Liver (tissue), 9 donors: ENCODE results near the gene AKR1A1. TPM values are rescaled to one million over a fixed set of nuclear protein-coding genes. Genes with fewer than 3 reads are reported as not detected.

Experiments used
- DNase-seq: peaks from one replicate; pipeline ENCODE4 v3.0.0-alpha.2; 2017; ENCODE audit warnings: low spot score
- H3K27ac ChIP-seq, 2 donors: one replicate each; pipeline ENCODE4 v1.7.0; 2013; ENCODE audit warnings: inconsistent platforms in 2 of 2, low read length in 2 of 2, control low read depth in 1 of 2, low read depth in 1 of 2, mild to moderate bottlenecking in 1 of 2
- H3K27me3 ChIP-seq, 4 donors: one replicate each; pipeline versions ENCODE4 v1.6.1 to v1.7.0; 2013; ENCODE audit warnings: low read length in 3 of 4, inconsistent platforms in 1 of 4, mild to moderate bottlenecking in 1 of 4, moderate library complexity in 1 of 4; ENCODE audit not compliant: control insufficient read depth in 4 of 4, insufficient read depth in 4 of 4
- H3K36me3 ChIP-seq, 4 donors: one replicate each; pipeline versions ENCODE4 v1.6.1 to v1.7.0; 2013; ENCODE audit warnings: low read length in 3 of 4, mild to moderate bottlenecking in 3 of 4, low read depth in 1 of 4, moderate library complexity in 1 of 4; ENCODE audit not compliant: control insufficient read depth in 4 of 4, insufficient read depth in 3 of 4
- H3K4me1 ChIP-seq, 4 donors: one replicate each; pipeline versions ENCODE4 v1.6.1 to v1.7.0; 2013; ENCODE audit warnings: low read length in 3 of 4, mild to moderate bottlenecking in 3 of 4, moderate library complexity in 1 of 4; ENCODE audit not compliant: control insufficient read depth in 4 of 4, insufficient read depth in 4 of 4
- H3K4me3 ChIP-seq, 3 donors: one replicate each; pipeline versions ENCODE4 v1.6.1 to v1.7.0; 2013; ENCODE audit warnings: low read length in 3 of 3, control low read depth in 1 of 3, low read depth in 1 of 3, mild to moderate bottlenecking in 1 of 3
- H3K9ac ChIP-seq, 2 donors: one replicate each; pipeline ENCODE4 v1.7.0; 2013; ENCODE audit warnings: low read length in 2 of 2, mild to moderate bottlenecking in 2 of 2, moderate library complexity in 2 of 2, control low read depth in 1 of 2, low read depth in 1 of 2
- H3K9me3 ChIP-seq, 4 donors: one replicate each; pipeline versions ENCODE4 v1.6.1 to v1.7.0; 2013; ENCODE audit warnings: low read length in 3 of 4; ENCODE audit not compliant: control insufficient read depth in 4 of 4
- ATF3 ChIP-seq: IDR thresholded peaks from 2 replicates; pipeline ENCODE4 v1.6.1; 2016; ENCODE audit warnings: antibody characterized with exemption
- CTCF ChIP-seq: fragments of 150-350 bp; IDR thresholded peaks from 2 replicates; pipeline ENCODE4 v1.5.1; 2017; ENCODE audit warnings: improper control_type of control experiment, low read depth, low read length; ENCODE audit not compliant: missing input control
- EGR1 ChIP-seq, 2 donors: IDR thresholded peaks; 2 replicates each; pipeline ENCODE4 v1.6.1; 2016 to 2018; ENCODE audit warnings: antibody characterized with exemption in 2 of 2, low read depth in 2 of 2
- FOXA1 ChIP-seq: IDR thresholded peaks from 2 replicates; pipeline ENCODE4 v1.6.1; 2016; ENCODE audit warnings: antibody characterized with exemption
- FOXA2 ChIP-seq: IDR thresholded peaks from 2 replicates; pipeline ENCODE4 v1.6.1; 2016; ENCODE audit warnings: antibody characterized with exemption
- HNF4A ChIP-seq, 2 donors: conservative IDR thresholded peaks; 2 replicates each; pipeline ENCODE4 v1.6.1; 2016; ENCODE audit warnings: antibody characterized with exemption in 2 of 2, mild to moderate bottlenecking in 2 of 2
- HNF4G ChIP-seq: IDR thresholded peaks from 2 replicates; pipeline ENCODE4 v1.6.1; 2016; ENCODE audit warnings: antibody characterized with exemption
- JUND ChIP-seq, 2 donors: IDR thresholded peaks; 2 replicates each; pipeline ENCODE4 v1.6.1; 2016; ENCODE audit warnings: antibody characterized with exemption in 2 of 2
- NR2F2 ChIP-seq: IDR thresholded peaks from 2 replicates; pipeline ENCODE4 v1.6.1; 2016; ENCODE audit warnings: antibody characterized with exemption
- REST ChIP-seq: IDR thresholded peaks from 2 replicates; pipeline ENCODE4 v1.6.1; 2016; ENCODE audit warnings: antibody characterized with exemption, mild to moderate bottlenecking
- SP1 ChIP-seq: IDR thresholded peaks from 2 replicates; pipeline ENCODE4 v1.6.1; 2018; ENCODE audit warnings: antibody characterized with exemption, mild to moderate bottlenecking
- TAF1 ChIP-seq: conservative IDR thresholded peaks from 2 replicates; pipeline ENCODE4 v1.6.1; 2016; ENCODE audit warnings: antibody characterized with exemption, mild to moderate bottlenecking
- YY1 ChIP-seq: IDR thresholded peaks from 2 replicates; pipeline ENCODE4 v1.6.1; 2016; ENCODE audit warnings: antibody characterized with exemption, mild to moderate bottlenecking
- whole genome bisulfite sequencing: extraction: QIAGEN DNeasy Blood & Tissue Kit; methylation state at CpG from one replicate; pipeline ENCODE4 v1.1.7; 2013; 5-methylcytosine and 5-hydroxymethylcytosine counted together
- polyA plus RNA-seq, 2 donors: library from polyadenylated mRNA; stranded (reverse) in 1 of 2; unstranded in 1 of 2; fragments of 200-250 nt in 1 of 2; fragments of >200 nt in 1 of 2; fragmentation: Nextera tagmentation in 1 of 2; extraction: Ambion mirVana in 1 of 2; gene quantifications; one replicate each; pipeline versions ENCODE4 v1.2.1 to v1.2.3, GENCODE V29; 2013 to 2015
- total RNA-seq, 2 donors: library from RNA; depleted of rRNA; stranded (reverse); fragments of >200 nt; gene quantifications; one replicate each; pipeline ENCODE4 v1.2.3, GENCODE V29; 2014
- TF ChIP-seq, protein P1 (sequence below): IDR thresholded peaks from 2 replicates; pipeline ENCODE4 v1.6.1; 2016; ENCODE audit warnings: antibody characterized with exemption
- TF ChIP-seq, protein P2 (sequence below): IDR thresholded peaks from 2 replicates; pipeline ENCODE4 v1.6.1; 2016; ENCODE audit warnings: antibody characterized with exemption
- donor health status: healthy.
- donor health status: healthy.
- donor health status: healthy.
- donor health status: healthy.
- donor health status: healthy.

AKR1A1 gene
- total and polyA plus RNA-seq, 4 donors: 86.3 to 253 (median 218) TPM

GRCh38 chr1:45584351-45585109, 33.9 kb downstream of the AKR1A1 start:
- under 1% methylated on average over 59 of the region's 59 CpGs for WGBS
- peaks cover 9 to 23% (median 19%) of the 10 kb centered on the region in 4 donors for H3K4me1 ChIP-seq
- TF ChIP-seq CTCF (no peak), FOXA1 (no peak), SP1 (peak; percentile 21), TAF1 (no peak), JUND (IDR thresholded peaks at IDR 0.05) (no peak), YY1 (peak; percentile 93)
- TF ChIP-seq, protein P1, sequence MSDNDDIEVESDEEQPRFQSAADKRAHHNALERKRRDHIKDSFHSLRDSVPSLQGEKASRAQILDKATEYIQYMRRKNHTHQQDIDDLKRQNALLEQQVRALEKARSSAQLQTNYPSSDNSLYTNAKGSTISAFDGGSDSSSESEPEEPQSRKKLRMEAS: peak; percentile 16

GRCh38 chr1:45585110-45585426, 34.4 kb downstream of the AKR1A1 start:
- 3% methylated on average over 5 of the region's 5 CpGs for WGBS
- H3K36me3 ChIP-seq: no peaks in the 10 kb centered on the region
- no peak for TF ChIP-seq SP1
- TF ChIP-seq FOXA2: no peak
- no peak for TF ChIP-seq HNF4A (conservative IDR thresholded peaks at IDR 0.05)
- no peak for TF ChIP-seq REST
- no peak for TF ChIP-seq ATF3
- no peak for TF ChIP-seq EGR1 (IDR thresholded peaks at IDR 0.05; ENCODE audit: low read depth in 2 of 2)
- TF ChIP-seq NR2F2: no peak
- TF ChIP-seq, protein P2, sequence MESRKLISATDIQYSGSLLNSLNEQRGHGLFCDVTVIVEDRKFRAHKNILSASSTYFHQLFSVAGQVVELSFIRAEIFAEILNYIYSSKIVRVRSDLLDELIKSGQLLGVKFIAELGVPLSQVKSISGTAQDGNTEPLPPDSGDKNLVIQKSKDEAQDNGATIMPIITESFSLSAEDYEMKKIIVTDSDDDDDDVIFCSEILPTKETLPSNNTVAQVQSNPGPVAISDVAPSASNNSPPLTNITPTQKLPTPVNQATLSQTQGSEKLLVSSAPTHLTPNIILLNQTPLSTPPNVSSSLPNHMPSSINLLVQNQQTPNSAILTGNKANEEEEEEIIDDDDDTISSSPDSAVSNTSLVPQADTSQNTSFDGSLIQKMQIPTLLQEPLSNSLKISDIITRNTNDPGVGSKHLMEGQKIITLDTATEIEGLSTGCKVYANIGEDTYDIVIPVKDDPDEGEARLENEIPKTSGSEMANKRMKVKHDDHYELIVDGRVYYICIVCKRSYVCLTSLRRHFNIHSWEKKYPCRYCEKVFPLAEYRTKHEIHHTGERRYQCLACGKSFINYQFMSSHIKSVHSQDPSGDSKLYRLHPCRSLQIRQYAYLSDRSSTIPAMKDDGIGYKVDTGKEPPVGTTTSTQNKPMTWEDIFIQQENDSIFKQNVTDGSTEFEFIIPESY: no peak
- TF ChIP-seq JUND (IDR thresholded peaks at IDR 0.05): no peak
- no peak for TF ChIP-seq HNF4G
- H3K9ac ChIP-seq: peak overlapping the region; percentile 10 to 61
- no peaks in the 10 kb centered on the region for H3K27me3 ChIP-seq
- no peaks in the 10 kb centered on the region for H3K9me3 ChIP-seq
- peaks cover 9 to 27% (median 21%) of the 10 kb centered on the region in 4 donors for H3K4me1 ChIP-seq
- H3K4me3 ChIP-seq: peak overlapping the region; percentile 80 to 88 (median 80)
- no peak for DNase-seq
- peak overlapping the region; percentile 71 to 93 for H3K27ac ChIP-seq

More at GRCh38 chr1:45584351-45585109, 33.9 kb downstream of the AKR1A1 start:
- H3K27ac ChIP-seq: peak overlapping the region; percentile 71 to 93
- DNase-seq: peak; percentile 95
- no peaks in the 10 kb centered on the region for H3K9me3 ChIP-seq
- peak overlapping the region; percentile 87 to 96 for H3K9ac ChIP-seq
- H3K36me3 ChIP-seq: no peaks in the 10 kb centered on the region
- no peaks in the 10 kb centered on the region for H3K27me3 ChIP-seq
- peak overlapping the region; percentile 80 to 88 (median 80) for H3K4me3 ChIP-seq
